Measurements from ENCODE around the gene ZNF157.

ZNF157 gene

DNA sequence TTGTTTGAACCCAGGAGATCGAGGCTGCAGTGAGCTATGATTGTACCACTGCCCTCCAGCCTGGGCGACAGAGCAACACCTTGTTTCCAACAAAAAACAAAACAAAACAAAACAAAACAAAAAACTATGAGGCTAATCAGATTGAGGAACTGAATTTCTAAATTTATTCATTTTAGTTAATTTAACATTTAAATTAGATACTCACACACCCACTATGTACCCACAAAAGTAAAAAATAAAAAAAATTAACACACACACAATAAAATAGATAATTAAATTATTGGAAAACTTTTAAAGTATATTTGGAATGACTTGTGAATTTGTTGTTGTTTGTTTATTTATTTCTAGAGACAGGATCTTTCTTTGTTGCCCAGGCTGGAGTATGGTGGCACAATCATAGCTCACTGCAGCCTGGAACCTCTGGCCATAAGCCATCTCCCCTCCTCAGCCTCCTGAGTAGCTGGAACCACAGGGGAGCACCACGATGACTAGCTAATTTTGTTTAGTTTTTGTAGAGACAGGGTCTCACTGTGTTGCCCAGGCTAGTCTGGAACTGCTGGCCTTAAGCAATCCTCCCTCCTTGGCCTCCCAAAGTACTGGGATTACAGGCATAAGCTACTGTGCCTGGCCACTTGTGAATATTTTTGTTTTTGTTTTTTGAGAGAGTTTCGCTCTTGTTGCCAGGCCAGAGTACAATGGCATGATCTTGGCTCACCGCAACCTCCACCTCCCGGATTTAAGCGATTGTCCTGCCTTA lies 9.8 kb upstream of the ZNF157 start:
- ATAC-seq (ENCODE audit: insufficient read depth, low read depth) (no peak), DNase-seq (no peak)
- Histone ChIP-seq H3K4me3 (ENCODE audit: low read depth in 1 of 2, low read length in 2 of 2) (no peak overlapping the region), H4K20me1 (ENCODE audit: insufficient read depth, low read length) (no peaks in the 10 kb centered on the region), H3K27ac (ENCODE audit: low read length) (no peak overlapping the region), H3K27me3 (ENCODE audit: insufficient read depth, low read length, poor library complexity) (no peaks in the 10 kb centered on the region), H3K79me2 (ENCODE audit: insufficient read depth, low read length) (no peaks in the 10 kb centered on the region), H3K9me3 (ENCODE audit: insufficient read depth, low read length, severe bottlenecking) (no peaks in the 10 kb centered on the region), H3K4me2 (ENCODE audit: insufficient read depth, low read length) (no peak overlapping the region), H3K4me1 (ENCODE audit: insufficient read depth, low read length) (peaks cover 4% of the 10 kb centered on the region), H3K36me3 (ENCODE audit: insufficient read depth, low read length) (no peaks in the 10 kb centered on the region), H3K9ac (ENCODE audit: low read depth, low read length) (no peak overlapping the region), H2AFZ (ENCODE audit: low read depth, low read length) (no peak overlapping the region)
- no peak for TF ChIP-seq EZH2 (IDR thresholded peaks at IDR 0.05; ENCODE audit: borderline replicate concordance, low read depth, low read length, severe bottlenecking)
- TF ChIP-seq, protein P1, sequence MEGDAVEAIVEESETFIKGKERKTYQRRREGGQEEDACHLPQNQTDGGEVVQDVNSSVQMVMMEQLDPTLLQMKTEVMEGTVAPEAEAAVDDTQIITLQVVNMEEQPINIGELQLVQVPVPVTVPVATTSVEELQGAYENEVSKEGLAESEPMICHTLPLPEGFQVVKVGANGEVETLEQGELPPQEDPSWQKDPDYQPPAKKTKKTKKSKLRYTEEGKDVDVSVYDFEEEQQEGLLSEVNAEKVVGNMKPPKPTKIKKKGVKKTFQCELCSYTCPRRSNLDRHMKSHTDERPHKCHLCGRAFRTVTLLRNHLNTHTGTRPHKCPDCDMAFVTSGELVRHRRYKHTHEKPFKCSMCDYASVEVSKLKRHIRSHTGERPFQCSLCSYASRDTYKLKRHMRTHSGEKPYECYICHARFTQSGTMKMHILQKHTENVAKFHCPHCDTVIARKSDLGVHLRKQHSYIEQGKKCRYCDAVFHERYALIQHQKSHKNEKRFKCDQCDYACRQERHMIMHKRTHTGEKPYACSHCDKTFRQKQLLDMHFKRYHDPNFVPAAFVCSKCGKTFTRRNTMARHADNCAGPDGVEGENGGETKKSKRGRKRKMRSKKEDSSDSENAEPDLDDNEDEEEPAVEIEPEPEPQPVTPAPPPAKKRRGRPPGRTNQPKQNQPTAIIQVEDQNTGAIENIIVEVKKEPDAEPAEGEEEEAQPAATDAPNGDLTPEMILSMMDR (IDR thresholded peaks at IDR 0.05; ENCODE audit: borderline replicate concordance, extremely low read depth, low read length, poor library complexity, severe bottlenecking): no peak

- H3K9ac ChIP-seq (ENCODE audit: low read depth, low read length): no peak overlapping the region
- ATAC-seq (ENCODE audit: insufficient read depth, low read depth): no peak
- no peak overlapping the region for H3K4me3 ChIP-seq (ENCODE audit: low read depth in 1 of 2, low read length in 2 of 2)
- H3K36me3 ChIP-seq (ENCODE audit: insufficient read depth, low read length): no peaks in the 10 kb centered on the region
- peaks cover 16% of the 10 kb centered on the region for H3K4me1 ChIP-seq (ENCODE audit: insufficient read depth, low read length)
- H3K27me3 ChIP-seq (ENCODE audit: insufficient read depth, low read length, poor library complexity): no peaks in the 10 kb centered on the region
- DNase-seq: peak; percentile 13
- no peaks in the 10 kb centered on the region for H3K9me3 ChIP-seq (ENCODE audit: insufficient read depth, low read length, severe bottlenecking)
- H4K20me1 ChIP-seq (ENCODE audit: insufficient read depth, low read length): no peaks in the 10 kb centered on the region
- H3K79me2 ChIP-seq (ENCODE audit: insufficient read depth, low read length): peaks cover 4% of the 10 kb centered on the region; the same call in 1 of the 2 replicates
- H3K4me2 ChIP-seq (ENCODE audit: insufficient read depth, low read length): no peak overlapping the region
- no peak overlapping the region for H2AFZ ChIP-seq (ENCODE audit: low read depth, low read length)
- TF ChIP-seq, protein P1 (IDR thresholded peaks at IDR 0.05; ENCODE audit: borderline replicate concordance, extremely low read depth, low read length, poor library complexity, severe bottlenecking): no peak
- TF ChIP-seq EZH2 (IDR thresholded peaks at IDR 0.05; ENCODE audit: borderline replicate concordance, low read depth, low read length, severe bottlenecking): no peak
- no peak overlapping the region for H3K27ac ChIP-seq (ENCODE audit: low read length)
These were observed 8.6 kb upstream of the ZNF157 start for GRCh38 chrX:47361538-47362511.

- H3K9ac ChIP-seq (ENCODE audit: low read depth, low read length): peak overlapping the region; percentile 57
- peak overlapping the region; percentile 92 for H2AFZ ChIP-seq (ENCODE audit: low read depth, low read length)
- TF ChIP-seq, protein P1 (IDR thresholded peaks at IDR 0.05; ENCODE audit: borderline replicate concordance, extremely low read depth, low read length, poor library complexity, severe bottlenecking): no peak
- TF ChIP-seq EZH2 (IDR thresholded peaks at IDR 0.05; ENCODE audit: borderline replicate concordance, low read depth, low read length, severe bottlenecking): no peak
- ATAC-seq (ENCODE audit: insufficient read depth, low read depth) (peak; percentile 97), DNase-seq (peak; percentile 84)
- peaks cover 22% of the 10 kb centered on the region for H3K4me1 ChIP-seq (ENCODE audit: insufficient read depth, low read length)
- peak overlapping the region; percentile 85 for H3K4me2 ChIP-seq (ENCODE audit: insufficient read depth, low read length)
- peak overlapping the region; percentile 40 to 63; a peak in 3 of 4 replicates for H3K4me3 ChIP-seq (ENCODE audit: low read depth in 1 of 2, low read length in 2 of 2)
- H3K27ac ChIP-seq (ENCODE audit: low read length): peak overlapping the region; percentile 87
- no peaks in the 10 kb centered on the region for H3K9me3 ChIP-seq (ENCODE audit: insufficient read depth, low read length, severe bottlenecking)
- no peaks in the 10 kb centered on the region for H3K27me3 ChIP-seq (ENCODE audit: insufficient read depth, low read length, poor library complexity)
- peaks cover 9% of the 10 kb centered on the region for H3K79me2 ChIP-seq (ENCODE audit: insufficient read depth, low read length)
- no peaks in the 10 kb centered on the region; the same call in 1 of the 2 replicates for H3K36me3 ChIP-seq (ENCODE audit: insufficient read depth, low read length)
- no peaks in the 10 kb centered on the region for H4K20me1 ChIP-seq (ENCODE audit: insufficient read depth, low read length)
These were observed 4.2 kb upstream of the ZNF157 start for GRCh38 chrX:47366041-47366722.
